Osteocyte (in vitro differentiated cells): ENCODE results near the gene RERG. TPM values are rescaled to one million over a fixed set of nuclear protein-coding genes. Genes with fewer than 3 reads are reported as not detected.

Source experiments
- DNase-seq: peaks from one replicate; pipeline ENCODE4 v3.0.0; 2021; ENCODE audit warnings: mixed read lengths; ENCODE audit not compliant: unreplicated experiment; ENCODE audit errors: extremely low spot score
- H3K27ac Mint-ChIP-seq: one replicate; pipeline ENCODE4 v1.8.0; 2021; ENCODE audit warnings: mild to moderate bottlenecking, mixed read lengths; ENCODE audit not compliant: unreplicated experiment
- H3K27me3 Mint-ChIP-seq: one replicate; pipeline ENCODE4 v1.8.0; 2021; ENCODE audit warnings: mixed read lengths; ENCODE audit not compliant: unreplicated experiment
- H3K36me3 Mint-ChIP-seq: one replicate; pipeline ENCODE4 v1.8.0; 2021; ENCODE audit warnings: mixed read lengths; ENCODE audit not compliant: unreplicated experiment
- H3K4me1 Mint-ChIP-seq: one replicate; pipeline ENCODE4 v1.8.0; 2021; ENCODE audit warnings: mixed read lengths; ENCODE audit not compliant: unreplicated experiment
- H3K4me3 Mint-ChIP-seq: one replicate; pipeline ENCODE4 v1.8.0; 2021; ENCODE audit warnings: mild to moderate bottlenecking, moderate library complexity, mixed read lengths; ENCODE audit not compliant: unreplicated experiment
- H3K9me3 Mint-ChIP-seq: one replicate; pipeline ENCODE4 v1.8.0; 2021; ENCODE audit warnings: mixed read lengths; ENCODE audit not compliant: unreplicated experiment
- CTCF ChIP-seq: fragments of 200-600 bp; sonication (generic); IDR thresholded peaks from 2 replicates; pipeline ENCODE4 v1.5.0; 2021; ENCODE audit warnings: antibody characterized with exemption, mild to moderate bottlenecking, moderate library complexity
- total RNA-seq: library from RNA; stranded (reverse); gene quantifications from 2 replicates; pipeline ENCODE4 v1.2.1, GENCODE V29; 2021

RERG gene
- total RNA-seq, 1 donor from 2014 or later = 92.7 TPM

- peak overlapping the region; percentile 95 for H3K27ac Mint-ChIP-seq
- no peak for TF ChIP-seq CTCF
- H3K36me3 Mint-ChIP-seq = peaks cover 46% of the 10 kb centered on the region
- H3K27me3 Mint-ChIP-seq = no peaks in the 10 kb centered on the region
- no peak overlapping the region for H3K4me3 Mint-ChIP-seq
- peaks cover 7% of the 10 kb centered on the region for H3K9me3 Mint-ChIP-seq
- DNase-seq = no peak
- H3K4me1 Mint-ChIP-seq = peaks cover 87% of the 10 kb centered on the region
These were observed 6.2 kb downstream of the RERG start for GRCh38 chr12:15214851-15215601.

- Mint-ChIP-seq H3K4me1 (peaks cover 90% of the 10 kb centered on the region), H3K9me3 (peaks cover 7% of the 10 kb centered on the region), H3K27me3 (no peaks in the 10 kb centered on the region), H3K4me3 (no peak overlapping the region), H3K27ac (peak overlapping the region; percentile 56), H3K36me3 (peaks cover 41% of the 10 kb centered on the region)
- DNase-seq = no peak
- TF ChIP-seq CTCF = no peak
These were observed 8.3 kb downstream of the RERG start for GRCh38 chr12:15212930-15213329.

DNA sequence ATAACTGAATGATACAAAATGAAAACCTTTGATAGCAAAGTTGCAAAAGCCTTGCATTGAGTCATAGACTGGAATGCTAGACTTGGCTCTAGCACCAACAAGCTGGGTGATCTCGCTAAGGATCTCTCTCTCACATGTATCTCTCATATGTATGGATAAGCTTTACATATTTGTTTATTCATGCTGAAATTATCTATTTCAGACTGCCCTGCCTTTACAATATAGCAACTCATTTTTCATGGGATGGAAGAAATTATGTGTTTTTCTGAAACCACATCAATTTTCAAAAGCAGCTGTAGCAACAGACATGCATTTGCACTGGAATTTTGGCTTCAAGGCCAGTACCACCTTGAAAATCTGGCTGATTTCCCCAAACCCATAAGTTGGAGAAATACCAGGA, 11.4 kb downstream of the RERG start:
- Mint-ChIP-seq H3K4me1 (peaks cover 84% of the 10 kb centered on the region), H3K36me3 (peaks cover 43% of the 10 kb centered on the region), H3K4me3 (peak overlapping the region; percentile 46), H3K9me3 (peaks cover 6% of the 10 kb centered on the region), H3K27me3 (no peaks in the 10 kb centered on the region), H3K27ac (peak overlapping the region; percentile 93)
- no peak for TF ChIP-seq CTCF
- DNase-seq = no peak

- H3K4me3 Mint-ChIP-seq = peak overlapping the region; percentile 46
- TF ChIP-seq CTCF = no peak
- H3K9me3 Mint-ChIP-seq = peaks cover 6% of the 10 kb centered on the region
- DNase-seq = no peak
- H3K27me3 Mint-ChIP-seq = no peaks in the 10 kb centered on the region
- H3K4me1 Mint-ChIP-seq = peaks cover 77% of the 10 kb centered on the region
- peaks cover 43% of the 10 kb centered on the region for H3K36me3 Mint-ChIP-seq
- H3K27ac Mint-ChIP-seq = peak overlapping the region; percentile 93
These were observed 12.2 kb downstream of the RERG start for GRCh38 chr12:15208871-15209656.

DNA sequence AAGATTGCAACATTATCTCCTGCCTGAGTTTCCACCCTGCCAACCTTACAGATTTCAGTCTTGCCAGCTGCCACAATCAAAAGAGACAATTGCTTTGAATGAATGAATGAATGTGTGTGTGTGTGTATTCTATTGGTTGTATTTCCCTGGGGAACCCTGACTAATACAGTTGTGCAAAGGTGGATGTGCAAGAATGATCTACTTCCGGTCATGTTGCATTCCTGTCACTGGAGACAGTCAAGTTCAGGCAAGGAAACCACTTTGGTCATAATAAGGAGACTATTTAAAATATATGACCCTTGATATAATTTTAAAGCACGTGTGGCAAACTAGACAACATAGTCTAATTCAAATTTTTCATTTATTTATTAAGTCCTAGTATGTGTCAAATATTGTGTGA, 13.1 kb downstream of the RERG start:
- H3K4me3 Mint-ChIP-seq = no peak overlapping the region
- peak; percentile 47 for TF ChIP-seq CTCF
- no peaks in the 10 kb centered on the region for H3K27me3 Mint-ChIP-seq
- peaks cover 52% of the 10 kb centered on the region for H3K36me3 Mint-ChIP-seq
- DNase-seq = no peak
- H3K4me1 Mint-ChIP-seq = peaks cover 72% of the 10 kb centered on the region
- peak overlapping the region; percentile 93 for H3K27ac Mint-ChIP-seq
- peaks cover 8% of the 10 kb centered on the region for H3K9me3 Mint-ChIP-seq
